GM19238 (cell line): ENCODE data around the gene ALG3.

ENCODE experiments used
- DNase-seq: peaks from one replicate; pipeline ENCODE4 v3.0.0; 2011; ENCODE audit warnings: low spot score; ENCODE audit not compliant: insufficient read length

The ALG3 gene

DNA sequence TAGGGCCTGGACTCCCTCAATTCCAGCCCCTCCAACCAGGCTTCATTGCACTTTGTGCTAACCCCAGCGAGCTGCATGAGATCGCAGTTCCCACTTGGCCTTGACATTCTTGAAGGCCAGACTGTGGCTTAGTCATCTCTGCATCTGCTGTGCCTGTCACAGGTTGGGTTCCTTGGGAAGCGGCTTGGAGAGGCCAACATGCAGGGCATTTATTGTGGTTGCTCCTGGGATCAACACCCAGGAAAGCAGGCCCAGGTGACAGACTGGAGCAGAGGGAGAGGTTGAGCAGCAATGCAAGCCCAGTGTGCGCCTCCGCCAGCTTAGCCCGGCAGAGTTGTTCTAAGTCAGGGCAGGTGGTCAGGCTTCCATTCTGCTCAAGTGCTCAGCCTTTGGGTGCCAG is 52.2 kb downstream of the ALG3 start:
- DNase-seq: no peak

DNA sequence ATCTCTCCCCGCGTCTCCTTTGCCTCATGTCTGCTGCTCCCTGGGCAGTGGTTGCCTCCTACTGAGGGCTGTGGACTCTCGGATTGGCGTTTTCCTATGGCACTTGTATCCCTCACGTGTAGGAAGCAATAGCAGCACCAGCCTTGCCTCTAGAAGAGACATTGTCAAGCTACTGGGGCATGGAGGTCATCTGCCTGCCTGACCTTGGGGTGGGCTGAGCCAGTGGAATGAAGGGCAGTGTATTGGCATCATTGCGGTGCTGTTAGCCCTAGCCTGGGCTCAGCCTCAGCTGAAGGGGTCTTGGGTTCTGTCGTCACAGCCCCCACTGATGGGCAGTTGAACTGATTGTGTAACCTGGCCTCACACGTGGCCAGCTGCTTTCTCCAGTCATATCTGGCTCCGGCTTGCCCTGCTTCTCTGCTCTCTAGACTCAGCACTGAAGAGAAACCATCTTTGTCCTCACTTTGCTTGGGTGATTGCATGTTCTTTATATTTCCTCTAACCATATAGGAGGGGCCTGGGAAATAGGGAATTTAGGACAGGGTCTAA is 54.7 kb downstream of the ALG3 start:
- DNase-seq: no peak

DNA sequence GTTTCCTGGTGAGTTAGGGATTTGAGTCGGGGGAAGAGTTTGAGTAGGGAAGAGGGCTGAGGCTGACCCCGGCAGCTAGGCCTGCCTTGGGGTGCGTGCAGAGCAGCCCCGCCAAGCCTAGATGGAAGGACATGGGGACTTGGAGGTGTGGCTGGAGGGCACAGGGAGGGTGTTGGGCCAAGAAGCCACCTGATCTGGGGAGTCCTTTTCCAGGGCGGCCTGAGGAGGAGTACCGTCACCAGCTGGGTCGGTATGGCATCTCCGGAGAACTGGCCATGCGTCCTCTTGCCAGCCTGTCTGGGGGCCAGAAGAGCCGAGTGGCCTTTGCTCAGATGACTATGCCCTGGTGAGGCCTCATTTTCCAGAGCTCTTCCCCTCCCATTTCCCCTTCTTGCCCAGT is 55.9 kb downstream of the ALG3 start:
- DNase-seq: no peak
